HCT116 (cell line): Measurements from ENCODE around the gene CGNL1. TPM values are rescaled to one million over a fixed set of nuclear protein-coding genes. Genes with fewer than 3 reads are reported as not detected.

ENCODE experiments used
- ATAC-seq: fragments of 200-7000 bp; cut with Tn5 transposase; 2 replicates; pipeline ENCODE4 v1.9.1; 2020; ENCODE audit warnings: mild to moderate bottlenecking, moderate library complexity
- BruUV-seq: library from RNA; stranded (reverse); fragments of 400-500 nt; replicated peaks from 2 replicates; lab custom pipeline; 2021; lab: Mats Ljungman, UMichigan
- CTCF ChIA-PET: fragments of 300-600 bp; sonication (Branson Sonifier 250); formaldehyde crosslinking; loops from one replicate; lab custom pipeline; 2021; ENCODE audit warnings: antibody characterized with exemption; lab: Charles Lee
- POLR2A ChIA-PET: fragments of 300-600, 350-600 bp; sonication (Branson Sonifier 250); formaldehyde crosslinking; loops from one replicate; lab custom pipeline; 2021; ENCODE audit warnings: antibody characterized with exemption; lab: Charles Lee
- RAD21 ChIA-PET, 2 experiments: fragments of 300-600 bp; sonication (Branson Sonifier 250); formaldehyde crosslinking; loops; one replicate each; lab custom pipeline; 2023; ENCODE audit warnings: low total read pairs in 2 of 2; ENCODE audit not compliant: uncharacterized antibody in 2 of 2, unreplicated experiment in 2 of 2, low non-redundant PET in 1 of 2; lab: Charles Lee
- DNase-seq: peaks from one replicate; pipeline ENCODE4 v3.0.0-alpha.2; 2010; ENCODE audit warnings: low read depth, low spot score
- H2AFZ ChIP-seq: fragments of 200-600 bp; shearing (Covaris generic), sonication (generic); 2 replicates; pipeline ENCODE4 v1.6.1; 2017; ENCODE audit warnings: low read depth, mixed run types, mixed read lengths, antibody characterized with exemption, low read length; ENCODE audit not compliant: poor library complexity, severe bottlenecking
- H3K27ac ChIP-seq: 2 replicates; pipeline ENCODE4 v1.5.1; 2012; ENCODE audit warnings: low read depth, low read length
- H3K27me3 ChIP-seq: fragments of 200-600 bp; sonication (generic); 2 replicates; pipeline ENCODE4 v1.6.1; 2016; ENCODE audit warnings: mixed run types, low read length, mixed read lengths; ENCODE audit not compliant: insufficient read depth
- H3K36me3 ChIP-seq, 2 experiments: fragments of 200-500 bp in 1 of 2; fragments of 200-600 bp in 1 of 2; sonication (Bioruptor generic) in 1 of 2; sonication (generic) in 1 of 2; 2 replicates each; pipeline versions ENCODE4 v1.5.1 to v1.6.1; 2014 to 2016; ENCODE audit warnings: low read length in 2 of 2, inconsistent platforms in 1 of 2, mixed read lengths in 1 of 2, mixed run types in 1 of 2; ENCODE audit not compliant: insufficient read depth in 2 of 2, control insufficient read depth in 1 of 2
- H3K4me1 ChIP-seq, 2 experiments: fragments of 200-600 bp in 1 of 2; sonication (generic) in 1 of 2; 2 replicates each; pipeline versions ENCODE4 v1.5.1 to v1.6.1; 2012 to 2017; ENCODE audit warnings: low read length in 2 of 2, inconsistent platforms in 1 of 2, mild to moderate bottlenecking in 1 of 2, mixed read lengths in 1 of 2, mixed run types in 1 of 2, moderate library complexity in 1 of 2; ENCODE audit not compliant: insufficient read depth in 2 of 2, control insufficient read depth in 1 of 2
- H3K4me2 ChIP-seq: fragments of 200-600 bp; sonication (generic); 2 replicates; pipeline ENCODE4 v1.6.1; 2017; ENCODE audit warnings: mixed run types, low read length, mixed read lengths
- H3K4me3 ChIP-seq, 2 experiments: fragments of 200-600 bp in 1 of 2; sonication (generic) in 1 of 2; replicated peaks in 1 of 2; 2 replicates each; pipeline ENCODE4 v1.5.1; 2011 to 2016; ENCODE audit warnings: low read length in 2 of 2, control low read depth in 1 of 2, low read depth in 1 of 2, mild to moderate bottlenecking in 1 of 2, mixed read lengths in 1 of 2, mixed run types in 1 of 2
- H3K79me2 ChIP-seq: fragments of 200-600 bp; sonication (generic); 2 replicates; pipeline ENCODE4 v1.6.1; 2017; ENCODE audit warnings: mild to moderate bottlenecking, mixed run types, low read length, moderate library complexity, mixed read lengths; ENCODE audit not compliant: insufficient read depth
- H3K9ac ChIP-seq: fragments of 200-600 bp; sonication (generic); 2 replicates; pipeline ENCODE4 v1.6.1; 2016; ENCODE audit warnings: low read length, mixed read lengths
- H3K9me2 ChIP-seq: fragments of 200-600 bp; sonication (generic), shearing (Covaris generic); 2 replicates; pipeline ENCODE4 v1.6.1; 2017; ENCODE audit warnings: mixed run types, mild to moderate bottlenecking, moderate library complexity; ENCODE audit not compliant: insufficient read depth
- H3K9me3 ChIP-seq, 2 experiments: fragments of 200-500 bp in 1 of 2; fragments of 200-600 bp in 1 of 2; sonication (Bioruptor generic) in 1 of 2; sonication (generic) in 1 of 2; 2 replicates each; pipeline ENCODE4 v1.6.1; 2014 to 2017; ENCODE audit warnings: low read length in 2 of 2, mixed read lengths in 2 of 2, inconsistent platforms in 1 of 2, low read depth in 1 of 2, mild to moderate bottlenecking in 1 of 2, mixed run types in 1 of 2, moderate library complexity in 1 of 2; ENCODE audit not compliant: control insufficient read depth in 1 of 2, insufficient read depth in 1 of 2
- H4K20me1 ChIP-seq: fragments of 200-600 bp; sonication (generic), shearing (Covaris generic); 2 replicates; pipeline ENCODE4 v1.6.1; 2017; ENCODE audit warnings: mixed run types, mild to moderate bottlenecking, moderate library complexity; ENCODE audit not compliant: insufficient read depth
- CEBPB ChIP-seq: IDR thresholded peaks from 2 replicates; pipeline ENCODE4 v1.6.1; 2012; ENCODE audit warnings: low read depth
- ELF1 ChIP-seq: IDR thresholded peaks from 2 replicates; pipeline ENCODE4 v1.6.1; 2012; ENCODE audit warnings: low read depth, borderline replicate concordance
- EZH2 ChIP-seq: fragments of 200-600 bp; sonication (generic); IDR thresholded peaks from 2 replicates; pipeline ENCODE4 v1.6.1; 2017; ENCODE audit warnings: antibody characterized with exemption, mixed run types
- EZH2phosphoT487 ChIP-seq: fragments of 200-600 bp; IDR thresholded peaks from 2 replicates; pipeline ENCODE4 v1.6.1; 2018; ENCODE audit warnings: antibody characterized with exemption, borderline replicate concordance
- FOSL1 ChIP-seq: IDR thresholded peaks from 2 replicates; pipeline ENCODE4 v1.6.1; 2012; ENCODE audit warnings: low read depth
- YY1 ChIP-seq: IDR thresholded peaks from 2 replicates; pipeline ENCODE4 v1.6.1; 2011; ENCODE audit warnings: low read length, low read depth, moderate library complexity, mild to moderate bottlenecking; ENCODE audit not compliant: insufficient replicate concordance; ENCODE audit errors: extremely low read depth
- intact Hi-C: fragments of 100-400 bp; cut with micrococcal nuclease; formaldehyde crosslinking; loops from 2 replicates; pipeline ENCODE4 v1.10.0; 2022
- total RNA-seq: library from RNA; stranded (reverse); gene quantifications from one replicate; pipeline ENCODE4 v1.2.1, GENCODE V29; 2021; ENCODE audit not compliant: unreplicated experiment

Gene CGNL1
- total RNA-seq, 1 experiment from 2014 or later: 2.2 TPM

- TF ChIP-seq FOSL1 (no peak), ELF1 (no peak), EZH2 (no peak), CEBPB (no peak), EZH2phosphoT487 (no peak), YY1 (no peak)
Observed at GRCh38 chr15:57477736-57478522, 101.6 kb downstream of the CGNL1 start (continued).

GRCh38 chr15:57479005-57479404 is 102.7 kb downstream of the CGNL1 start:
- ChIA-PET CTCF (no interaction called here), POLR2A (no interaction called here), RAD21 (no interaction called here)
- intact Hi-C loops: no loop called here
- BruUV-seq: no TSS peak
- no peak overlapping the region for H3K4me3 ChIP-seq
- no peaks in the 10 kb centered on the region for H3K4me1 ChIP-seq
- H3K36me3 ChIP-seq: no peaks in the 10 kb centered on the region
- H4K20me1 ChIP-seq: no peaks in the 10 kb centered on the region
- no peak for TF ChIP-seq YY1
- no peak overlapping the region for H2AFZ ChIP-seq
- H3K9ac ChIP-seq: no peak overlapping the region
- no peaks in the 10 kb centered on the region for H3K79me2 ChIP-seq
- no peak overlapping the region for H3K27ac ChIP-seq
- no peak overlapping the region for H3K4me2 ChIP-seq
- ATAC-seq (no peak), DNase-seq (no peak)
- no peaks in the 10 kb centered on the region for H3K27me3 ChIP-seq
- H3K9me2 ChIP-seq: no peaks in the 10 kb centered on the region
- H3K9me3 ChIP-seq: no peaks in the 10 kb centered on the region
